HepG2 (cell line): ENCODE measurements around the gene RAB17. TPM values are rescaled to one million over a fixed set of nuclear protein-coding genes. Genes with fewer than 3 reads are reported as not detected.

Experiments
- ATAC-seq: fragments of 200-7000 bp; cut with Tn5 transposase; 3 replicates; pipeline ENCODE4 v1.9.1; 2020; ENCODE audit warnings: mild to moderate bottlenecking, moderate library complexity
- BruUV-seq: library from RNA; stranded (reverse); fragments of 400-500 nt; replicated peaks from 2 replicates; lab custom pipeline; 2021; lab: Mats Ljungman, UMichigan
- CTCF ChIA-PET: fragments of 300-600 bp; formaldehyde crosslinking; extraction: SDS; loops from one replicate; lab custom pipeline; 2021; ENCODE audit warnings: low total read pairs, inconsistent platforms, low intra/inter-chr PET ratio; lab: Yijun Ruan, JAX
- POLR2A ChIA-PET: fragments of 350-600 bp; sonication (Branson Sonifier 250); formaldehyde crosslinking; loops from one replicate; lab custom pipeline; 2020; ENCODE audit warnings: antibody characterized with exemption, inconsistent platforms; lab: Yijun Ruan, JAX
- DNase-seq: peaks from one replicate; pipeline ENCODE4 v3.0.0-alpha.2; 2015; ENCODE audit warnings: low spot score
- FAIRE-seq: peaks from 3 replicates; lab custom pipeline; 2011; peaks lifted over from hg19 to GRCh38; lab: Jason Lieb, UNC
- H2AFZ ChIP-seq: one replicate; pipeline ENCODE4 v1.6.1; 2011; ENCODE audit warnings: low read length, inconsistent platforms
- H3K27ac ChIP-seq: fragments of 300-600 bp; 3 replicates; pipeline ENCODE4 v1.8.0; 2011; ENCODE audit warnings: mixed run types, mild to moderate bottlenecking, mixed read lengths, low read length, inconsistent platforms; ENCODE audit not compliant: insufficient read depth; ENCODE audit errors: extremely low read length
- H3K27me3 ChIP-seq, 2 experiments: fragments of 200-600 bp in 1 of 2; 2 replicates in 1 of 2; 3 replicates in 1 of 2; pipeline versions ENCODE4 v1.6.0 to v1.8.0; 2011; ENCODE audit warnings: low read length in 2 of 2, mild to moderate bottlenecking in 2 of 2, moderate library complexity in 2 of 2, inconsistent platforms in 1 of 2; ENCODE audit not compliant: insufficient read depth in 2 of 2, control insufficient read depth in 1 of 2
- H3K36me3 ChIP-seq, 2 experiments: fragments of 200-600 bp in 1 of 2; replicated peaks in 1 of 2; 2 replicates in 1 of 2; 3 replicates in 1 of 2; pipeline versions ENCODE4 v1.5.1 to v1.8.0; 2011; ENCODE audit warnings: low read length in 2 of 2, inconsistent platforms in 1 of 2; ENCODE audit not compliant: insufficient read depth in 2 of 2, control insufficient read depth in 1 of 2
- H3K4me1 ChIP-seq: 2 replicates; pipeline ENCODE4 v1.5.1; 2012; ENCODE audit warnings: low read length, inconsistent platforms; ENCODE audit not compliant: insufficient read depth
- H3K4me2 ChIP-seq: 2 replicates; pipeline ENCODE4 v1.6.0; 2011; ENCODE audit warnings: low read depth, low read length, inconsistent platforms
- H3K4me3 ChIP-seq, 3 experiments: fragments of 200-600 bp in 1 of 3; sonication (generic), shearing (Covaris generic) in 1 of 3; replicated peaks in 1 of 3; 2 replicates each; pipeline ENCODE4 v1.5.1; 2011 to 2016; ENCODE audit warnings: low read length in 3 of 3, inconsistent platforms in 2 of 3, low read depth in 2 of 3, mild to moderate bottlenecking in 2 of 3, control low read depth in 1 of 3, mixed read lengths in 1 of 3; ENCODE audit not compliant: insufficient read depth in 1 of 3
- H3K79me2 ChIP-seq: one replicate; pipeline ENCODE4 v1.6.1; 2011; ENCODE audit warnings: low read length, inconsistent platforms; ENCODE audit not compliant: insufficient read depth
- H3K9ac ChIP-seq: 2 replicates; pipeline ENCODE4 v1.6.0; 2011; ENCODE audit warnings: mild to moderate bottlenecking, low read depth, low read length, inconsistent platforms; ENCODE audit not compliant: insufficient read depth
- H3K9me3 ChIP-seq: 2 replicates; pipeline ENCODE4 v1.5.1; 2012; ENCODE audit warnings: mild to moderate bottlenecking, low read length
- H4K20me1 ChIP-seq: 2 replicates; pipeline ENCODE4 v1.6.0; 2011; ENCODE audit warnings: inconsistent platforms, mild to moderate bottlenecking, low read length, moderate library complexity; ENCODE audit not compliant: insufficient read depth
- HNRNPLL ChIP-seq: fragments of 200-400 bp; formaldehyde crosslinking; IDR thresholded peaks from 2 replicates; pipeline ENCODE4 v1.6.1; 2017; ENCODE audit warnings: mild to moderate bottlenecking, low read depth, low read length; ENCODE audit not compliant: poor library complexity, severe bottlenecking
- JUN ChIP-seq: sonication (generic); formaldehyde crosslinking; IDR thresholded peaks from 2 replicates; pipeline ENCODE4 v1.4.0; 2020; ENCODE audit warnings: mild to moderate bottlenecking, missing genetic modification reagents
- MEIS1 ChIP-seq: sonication (generic); formaldehyde crosslinking; IDR thresholded peaks from 2 replicates; pipeline ENCODE4 v1.9.0; 2021; ENCODE audit warnings: mild to moderate bottlenecking, missing genetic modification reagents, moderate library complexity, borderline replicate concordance
- PTBP1 ChIP-seq: fragments of 200-400 bp; formaldehyde crosslinking; IDR thresholded peaks from 2 replicates; pipeline ENCODE4 v1.6.1; 2018; ENCODE audit warnings: low read length, low read depth; ENCODE audit not compliant: poor library complexity, severe bottlenecking
- ZBTB38 ChIP-seq: sonication (generic); formaldehyde crosslinking; IDR thresholded peaks from 2 replicates; pipeline ENCODE4 v1.5.1; 2020; ENCODE audit warnings: mild to moderate bottlenecking, missing genetic modification reagents
- ZNF143 ChIP-seq: sonication (generic); formaldehyde crosslinking; IDR thresholded peaks from 2 replicates; pipeline ENCODE4 v1.4.0; 2020; ENCODE audit warnings: missing genetic modification reagents
- ZNF512B ChIP-seq: sonication (generic); formaldehyde crosslinking; IDR thresholded peaks from 2 replicates; pipeline ENCODE4 v1.5.1; 2020; ENCODE audit warnings: missing genetic modification reagents, mild to moderate bottlenecking, borderline replicate concordance
- ZNF556 ChIP-seq: sonication (generic); formaldehyde crosslinking; IDR thresholded peaks from 2 replicates; pipeline ENCODE4 v1.4.0; 2020; ENCODE audit warnings: mild to moderate bottlenecking, missing genetic modification reagents, borderline replicate concordance
- ZSCAN12 ChIP-seq: sonication (generic); formaldehyde crosslinking; IDR thresholded peaks from 2 replicates; pipeline ENCODE4 v1.9.0; 2021; ENCODE audit warnings: mild to moderate bottlenecking, missing genetic modification reagents
- ZSCAN21 ChIP-seq: sonication (generic); formaldehyde crosslinking; IDR thresholded peaks from 2 replicates; pipeline ENCODE4 v1.8.0; 2022; ENCODE audit warnings: mild to moderate bottlenecking, missing genetic modification reagents, moderate library complexity, borderline replicate concordance
- ZUFSP ChIP-seq: sonication (generic); formaldehyde crosslinking; IDR thresholded peaks from 2 replicates; pipeline ENCODE4 v1.9.0; 2021; ENCODE audit warnings: missing genetic modification reagents, mild to moderate bottlenecking, borderline replicate concordance
- WGBS: methylation state at CpG from one replicate; pipeline ENCODE4 v1.1.6; 2017; ENCODE audit warnings: low lambda C conversion rate; 5-methylcytosine and 5-hydroxymethylcytosine counted together
- in situ Hi-C: cut with HindIII; loops from 2 replicates; pipeline ENCODE4 v1.10.0; 2017; ENCODE audit warnings: low pct_unique_long_range_greater_than_20kb; ENCODE audit not compliant: extremely low pct_ligation_motif_present
- intact Hi-C: fragments of 100-400 bp; cut with micrococcal nuclease; formaldehyde crosslinking; loops from one replicate; pipeline ENCODE4 v1.10.0; 2022; ENCODE audit not compliant: unreplicated experiment
- polyA plus RNA-seq, 8 experiments: library from polyadenylated mRNA; depleted of rRNA in 3 of 8; stranded (reverse) in 7 of 8; unstranded in 1 of 8; fragments of >200 nt; fragmentation: Illumina TruSeq in 4 of 8; extraction: Trizol in 4 of 8; gene quantifications; 2 replicates each; pipeline versions ENCODE4 v1.2.1 to v1.2.3, GENCODE V29; 2011 to 2016; ENCODE audit warnings: low read depth in 4 of 8, missing spikeins in 1 of 8, mixed read lengths in 1 of 8; ENCODE audit not compliant: insufficient read depth in 1 of 8
- total RNA-seq, 5 experiments: library from RNA; depleted of rRNA; stranded (reverse); fragments of >200 nt; fragmentation: Illumina TruSeq; extraction: Trizol; gene quantifications; 2 replicates each; pipeline ENCODE4 v1.2.3, GENCODE V29; 2016; ENCODE audit warnings: low read depth in 1 of 5
- TF ChIP-seq, protein P1 (sequence below): sonication (generic); formaldehyde crosslinking; IDR thresholded peaks from 2 replicates; pipeline ENCODE4 v1.4.0; 2020; ENCODE audit warnings: missing genetic modification reagents
- TF ChIP-seq, protein P2 (sequence below): IDR thresholded peaks from 2 replicates; pipeline ENCODE4 v1.6.1; 2016; ENCODE audit warnings: missing genetic modification reagents, missing compliant biosample characterization
- TF ChIP-seq, protein P3 (sequence below): sonication (generic); formaldehyde crosslinking; conservative IDR thresholded peaks from 2 replicates; pipeline ENCODE4 v1.4.0; 2020; ENCODE audit warnings: missing genetic modification reagents

Gene RAB17
- total and polyA plus RNA-seq, 2 of the 13 experiments (the other 11 are each of a cell fraction or from before 2014, with no cell fraction given), result 68.0 to 124 TPM

DNA sequence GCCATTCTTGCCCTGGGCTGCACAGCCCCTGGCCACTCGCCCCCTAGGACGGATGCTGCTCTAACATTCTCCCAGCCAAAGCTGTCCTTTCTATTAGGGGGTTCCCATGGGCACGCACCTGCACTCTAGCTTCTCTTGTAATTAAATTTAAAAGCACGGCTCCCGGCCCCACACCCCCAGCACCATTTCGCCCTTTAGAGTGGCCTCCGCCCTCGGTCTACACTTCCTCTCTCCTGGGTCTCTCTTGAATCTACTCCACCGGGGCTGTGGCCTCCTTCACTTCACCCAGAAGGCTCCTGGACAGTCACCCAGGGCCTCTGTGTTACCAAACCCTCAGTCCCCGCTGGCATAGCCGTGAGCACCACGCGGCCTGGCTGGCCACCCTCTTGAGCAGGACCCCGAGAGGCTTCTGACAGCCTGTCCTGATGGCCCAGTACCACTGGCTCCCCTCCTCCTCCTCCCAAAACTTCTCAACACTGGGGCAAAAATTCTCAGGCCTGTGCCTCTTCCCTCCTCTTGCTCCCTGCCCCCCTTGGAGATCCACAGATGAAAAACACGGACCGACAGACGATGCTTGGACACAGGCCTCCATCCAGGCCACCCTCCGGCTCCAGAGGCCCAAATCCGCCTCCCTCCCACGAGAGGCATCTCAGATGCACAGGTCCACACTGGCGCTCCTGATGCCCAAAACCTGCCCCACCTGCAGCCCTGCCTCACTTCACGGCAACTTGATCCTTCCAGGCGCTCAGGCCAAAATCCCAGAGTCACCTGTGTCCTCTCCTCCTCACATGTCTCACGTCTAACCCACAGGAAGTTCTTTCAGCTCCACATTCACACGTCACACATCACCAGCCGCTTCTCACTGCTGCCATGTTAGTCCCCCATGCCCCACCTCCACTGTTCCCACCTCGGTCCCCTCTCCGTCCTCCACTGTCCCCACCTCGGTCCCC is 6.9 kb upstream of the RAB17 start:
- H3K4me1 ChIP-seq, result peaks cover 99% of the 10 kb centered on the region
- no peak for FAIRE-seq
- H2AFZ ChIP-seq, result no peak overlapping the region
- H3K9ac ChIP-seq, result no peak overlapping the region
- CTCF ChIA-PET, result no interaction called here
- in situ Hi-C loops, result no loop called here
- no TSS peak for BruUV-seq
- POLR2A ChIA-PET, result interaction anchor here (0.5 kb wide), 1 partner anchor 35 kb away, joined by 3 read pairs; no protein-coding TSS in a partner anchor
- H3K27ac ChIP-seq, result no peak overlapping the region
- DNase-seq, result no peak
- H3K4me2 ChIP-seq, result peak overlapping the region; percentile 43
- WGBS, result 76% methylated on average over 29 of the region's 29 CpGs
- ATAC-seq, result no peak
- H4K20me1 ChIP-seq, result no peaks in the 10 kb centered on the region
- H3K4me3 ChIP-seq, result peak overlapping the region in 1 of 3 experiments; percentile 37; a peak in 1 of 6 replicates
- intact Hi-C loops, result no loop called here
- no peaks in the 10 kb centered on the region for H3K9me3 ChIP-seq
- no peaks in the 10 kb centered on the region for H3K36me3 ChIP-seq
- H3K27me3 ChIP-seq, result no peaks in the 10 kb centered on the region
- TF ChIP-seq JUN (CRISPR knock-in tag) (no peak), HNRNPLL (no peak), ZNF143 (CRISPR knock-in tag) (no peak), ZNF512B (CRISPR knock-in tag) (no peak), PTBP1 (no peak), ZSCAN21 (CRISPR knock-in tag) (0 out of 2 replicates have a peak, but pooled peaks have one; percentile 27), ZNF556 (no peak), ZBTB38 (CRISPR knock-in tag) (peak; percentile 72; the same call in 1 of the 2 replicates), MEIS1 (CRISPR knock-in tag) (no peak), ZUFSP (CRISPR knock-in tag) (no peak), ZSCAN12 (CRISPR knock-in tag) (no peak)
- TF ChIP-seq, protein P1, sequence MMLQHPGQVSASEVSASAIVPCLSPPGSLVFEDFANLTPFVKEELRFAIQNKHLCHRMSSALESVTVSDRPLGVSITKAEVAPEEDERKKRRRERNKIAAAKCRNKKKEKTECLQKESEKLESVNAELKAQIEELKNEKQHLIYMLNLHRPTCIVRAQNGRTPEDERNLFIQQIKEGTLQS (CRISPR knock-in tag), result no peak
- TF ChIP-seq, protein P2, sequence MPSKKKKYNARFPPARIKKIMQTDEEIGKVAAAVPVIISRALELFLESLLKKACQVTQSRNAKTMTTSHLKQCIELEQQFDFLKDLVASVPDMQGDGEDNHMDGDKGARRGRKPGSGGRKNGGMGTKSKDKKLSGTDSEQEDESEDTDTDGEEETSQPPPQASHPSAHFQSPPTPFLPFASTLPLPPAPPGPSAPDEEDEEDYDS (CRISPR knock-in tag), result no peak
- TF ChIP-seq, protein P3, sequence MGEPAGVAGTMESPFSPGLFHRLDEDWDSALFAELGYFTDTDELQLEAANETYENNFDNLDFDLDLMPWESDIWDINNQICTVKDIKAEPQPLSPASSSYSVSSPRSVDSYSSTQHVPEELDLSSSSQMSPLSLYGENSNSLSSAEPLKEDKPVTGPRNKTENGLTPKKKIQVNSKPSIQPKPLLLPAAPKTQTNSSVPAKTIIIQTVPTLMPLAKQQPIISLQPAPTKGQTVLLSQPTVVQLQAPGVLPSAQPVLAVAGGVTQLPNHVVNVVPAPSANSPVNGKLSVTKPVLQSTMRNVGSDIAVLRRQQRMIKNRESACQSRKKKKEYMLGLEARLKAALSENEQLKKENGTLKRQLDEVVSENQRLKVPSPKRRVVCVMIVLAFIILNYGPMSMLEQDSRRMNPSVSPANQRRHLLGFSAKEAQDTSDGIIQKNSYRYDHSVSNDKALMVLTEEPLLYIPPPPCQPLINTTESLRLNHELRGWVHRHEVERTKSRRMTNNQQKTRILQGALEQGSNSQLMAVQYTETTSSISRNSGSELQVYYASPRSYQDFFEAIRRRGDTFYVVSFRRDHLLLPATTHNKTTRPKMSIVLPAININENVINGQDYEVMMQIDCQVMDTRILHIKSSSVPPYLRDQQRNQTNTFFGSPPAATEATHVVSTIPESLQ (CRISPR knock-in tag), result no peak
- peaks cover 7% of the 10 kb centered on the region for H3K79me2 ChIP-seq
